Endodermal cell (in vitro differentiated cells): ENCODE measurements around the gene PNPLA2. TPM values are rescaled to one million over a fixed set of nuclear protein-coding genes. Genes with fewer than 3 reads are reported as not detected.

Source experiments
- DNase-seq: peaks from one replicate; pipeline ENCODE4 v3.0.0-alpha.2; 2017
- H3K27ac ChIP-seq: 2 replicates; pipeline ENCODE4 v1.5.1; 2013; ENCODE audit warnings: mild to moderate bottlenecking, low read depth, low read length, moderate library complexity
- H3K27me3 ChIP-seq: 2 replicates; pipeline ENCODE4 v1.6.1; 2013; ENCODE audit warnings: mild to moderate bottlenecking, low read length, moderate library complexity; ENCODE audit not compliant: insufficient read depth, control insufficient read depth, poor library complexity, severe bottlenecking
- H3K36me3 ChIP-seq: 2 replicates; pipeline ENCODE4 v1.7.0; 2013; ENCODE audit warnings: mild to moderate bottlenecking, low read length, moderate library complexity; ENCODE audit not compliant: control insufficient read depth, insufficient read depth
- H3K4me1 ChIP-seq: one replicate; pipeline ENCODE4 v1.7.0; 2013; ENCODE audit warnings: low read length; ENCODE audit not compliant: control insufficient read depth, insufficient read depth
- H3K4me3 ChIP-seq: 2 replicates; pipeline ENCODE4 v1.5.1; 2013; ENCODE audit warnings: mild to moderate bottlenecking, low read length, moderate library complexity
- H3K9ac ChIP-seq: 2 replicates; pipeline ENCODE4 v1.6.1; 2013; ENCODE audit warnings: mild to moderate bottlenecking, low read length, moderate library complexity; ENCODE audit not compliant: poor library complexity, severe bottlenecking; ENCODE audit errors: extremely low read depth
- H3K9me3 ChIP-seq: 2 replicates; pipeline ENCODE4 v1.6.1; 2013; ENCODE audit warnings: mild to moderate bottlenecking, low read length, moderate library complexity; ENCODE audit not compliant: control insufficient read depth
- H3K27ac Mint-ChIP-seq: 2 replicates; pipeline ENCODE4 v1.8.0; 2020; ENCODE audit warnings: mixed read lengths
- H3K27me3 Mint-ChIP-seq: 2 replicates; pipeline ENCODE4 v1.8.0; 2021; ENCODE audit warnings: mild to moderate bottlenecking, mixed read lengths; ENCODE audit not compliant: insufficient read depth
- H3K36me3 Mint-ChIP-seq: 2 replicates; pipeline ENCODE4 v1.8.0; 2020; ENCODE audit warnings: low read depth, mixed read lengths
- H3K4me1 Mint-ChIP-seq: 2 replicates; pipeline ENCODE4 v1.8.0; 2020; ENCODE audit warnings: mixed read lengths
- H3K4me3 Mint-ChIP-seq: 2 replicates; pipeline ENCODE4 v1.8.0; 2020; ENCODE audit warnings: mild to moderate bottlenecking, moderate library complexity, mixed read lengths
- H3K9me3 Mint-ChIP-seq: 2 replicates; pipeline ENCODE4 v1.8.0; 2020; ENCODE audit warnings: mild to moderate bottlenecking, mixed read lengths
- WGBS, 2 experiments: methylation state at CpG; one replicate each; pipeline versions ENCODE4 v1.1.5 to v1.1.7; 2013; ENCODE audit warnings: missing lambda C conversion rate in 2 of 2, mixed read lengths in 1 of 2; ENCODE audit not compliant: insufficient coverage in 1 of 2, insufficient read length in 1 of 2; 5-methylcytosine and 5-hydroxymethylcytosine counted together
- total RNA-seq, 2 donors: library from RNA; stranded (reverse); fragmentation: NEBNext Ultra II Directional in 1 of 2; extraction: Animal tissue kit (Norgen Biotek cat#: 25700) in 1 of 2; gene quantifications; 2 replicates in 1 of 2; 3 replicates in 1 of 2; pipeline ENCODE4 v1.2.1, GENCODE V29; 2021
- TF ChIP-seq, protein P1 (sequence below): fragments of 200-600 bp; sonication (generic); conservative IDR thresholded peaks from 2 replicates; pipeline ENCODE4 v1.5.0; 2021; ENCODE audit warnings: antibody characterized with exemption, mild to moderate bottlenecking

The PNPLA2 gene
- total RNA-seq, 2 donors from 2014 or later: 77.0 to 77.6 TPM

DNA sequence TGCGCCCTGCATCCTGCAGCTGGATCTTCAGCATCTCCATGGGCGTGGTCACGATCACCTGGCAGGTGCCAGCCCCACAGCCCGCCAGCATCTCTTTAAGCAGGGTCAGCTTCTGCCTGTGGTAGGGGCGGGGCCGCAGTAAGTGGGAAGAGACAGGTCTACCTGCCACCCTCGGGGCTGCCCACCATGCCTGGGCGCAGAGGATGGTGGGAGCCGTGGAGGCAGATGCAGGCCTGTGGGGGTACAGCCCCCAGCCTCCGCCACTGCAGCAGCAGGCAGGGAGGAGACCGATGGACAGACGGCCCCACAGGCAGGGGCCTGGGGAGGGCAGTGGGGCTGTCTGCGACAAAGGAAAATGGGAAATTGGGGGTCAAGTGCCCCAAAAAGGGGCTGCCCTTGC is 25.8 kb upstream of the PNPLA2 start:
- WGBS, 2 experiments: 89% methylated on average over 13 of the region's 13 CpGs; no CpG with 5 or more reads in 1 of the 2 experiments
- Mint-ChIP-seq H3K4me3 (no peak overlapping the region), H3K4me1 (peaks cover 4% of the 10 kb centered on the region), H3K27me3 (peaks cover 3% of the 10 kb centered on the region), H3K27ac (no peak overlapping the region), H3K36me3 (peaks cover 9% of the 10 kb centered on the region), H3K9me3 (no peaks in the 10 kb centered on the region)
- Histone ChIP-seq H3K4me1 (peaks cover 4% of the 10 kb centered on the region), H3K36me3 (peaks cover 8% of the 10 kb centered on the region), H3K9ac (no peak overlapping the region), H3K27ac (no peak overlapping the region), H3K9me3 (no peaks in the 10 kb centered on the region), H3K4me3 (no peak overlapping the region), H3K27me3 (no peaks in the 10 kb centered on the region)
- DNase-seq: no peak
- TF ChIP-seq, protein P1, sequence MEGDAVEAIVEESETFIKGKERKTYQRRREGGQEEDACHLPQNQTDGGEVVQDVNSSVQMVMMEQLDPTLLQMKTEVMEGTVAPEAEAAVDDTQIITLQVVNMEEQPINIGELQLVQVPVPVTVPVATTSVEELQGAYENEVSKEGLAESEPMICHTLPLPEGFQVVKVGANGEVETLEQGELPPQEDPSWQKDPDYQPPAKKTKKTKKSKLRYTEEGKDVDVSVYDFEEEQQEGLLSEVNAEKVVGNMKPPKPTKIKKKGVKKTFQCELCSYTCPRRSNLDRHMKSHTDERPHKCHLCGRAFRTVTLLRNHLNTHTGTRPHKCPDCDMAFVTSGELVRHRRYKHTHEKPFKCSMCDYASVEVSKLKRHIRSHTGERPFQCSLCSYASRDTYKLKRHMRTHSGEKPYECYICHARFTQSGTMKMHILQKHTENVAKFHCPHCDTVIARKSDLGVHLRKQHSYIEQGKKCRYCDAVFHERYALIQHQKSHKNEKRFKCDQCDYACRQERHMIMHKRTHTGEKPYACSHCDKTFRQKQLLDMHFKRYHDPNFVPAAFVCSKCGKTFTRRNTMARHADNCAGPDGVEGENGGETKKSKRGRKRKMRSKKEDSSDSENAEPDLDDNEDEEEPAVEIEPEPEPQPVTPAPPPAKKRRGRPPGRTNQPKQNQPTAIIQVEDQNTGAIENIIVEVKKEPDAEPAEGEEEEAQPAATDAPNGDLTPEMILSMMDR: no peak

DNA sequence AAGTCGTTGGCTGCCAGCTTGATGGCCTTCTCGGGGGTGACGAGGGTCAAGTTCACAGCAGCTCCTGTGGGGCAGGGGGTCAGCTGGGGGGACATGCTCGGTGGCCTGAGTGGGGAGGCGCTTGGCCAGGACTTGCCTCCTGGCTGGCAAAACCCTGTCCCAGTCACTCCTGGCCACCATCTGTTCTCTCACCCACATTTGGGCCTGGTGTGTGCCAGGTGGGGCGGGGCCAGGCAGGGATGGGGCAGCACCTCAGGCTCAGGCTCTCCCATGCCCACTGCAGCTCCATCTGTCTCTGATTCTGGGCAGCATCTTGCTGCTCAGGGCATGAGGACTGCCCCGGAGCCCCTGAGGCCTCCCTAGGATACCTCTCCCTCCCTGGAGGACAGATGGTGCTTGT is 25.2 kb upstream of the PNPLA2 start:
- H3K4me3 ChIP-seq: no peak overlapping the region
- no peaks in the 10 kb centered on the region for H3K27me3 ChIP-seq
- H3K27ac Mint-ChIP-seq: no peak overlapping the region
- no peak overlapping the region for H3K9ac ChIP-seq
- DNase-seq: no peak
- H3K27me3 Mint-ChIP-seq: peaks cover 3% of the 10 kb centered on the region
- H3K4me3 Mint-ChIP-seq: no peak overlapping the region
- no peaks in the 10 kb centered on the region for H3K9me3 ChIP-seq
- peak overlapping the region; percentile 24 for H3K27ac ChIP-seq
- H3K36me3 Mint-ChIP-seq: peaks cover 9% of the 10 kb centered on the region
- TF ChIP-seq, protein P1: no peak
- H3K9me3 Mint-ChIP-seq: no peaks in the 10 kb centered on the region
- peaks cover 4% of the 10 kb centered on the region for H3K4me1 ChIP-seq
- peaks cover 8% of the 10 kb centered on the region for H3K36me3 ChIP-seq
- H3K4me1 Mint-ChIP-seq: peaks cover 4% of the 10 kb centered on the region
- 91 to 100% methylated on average over 1 to 7 of the region's 7 CpGs for WGBS, 2 experiments

DNA sequence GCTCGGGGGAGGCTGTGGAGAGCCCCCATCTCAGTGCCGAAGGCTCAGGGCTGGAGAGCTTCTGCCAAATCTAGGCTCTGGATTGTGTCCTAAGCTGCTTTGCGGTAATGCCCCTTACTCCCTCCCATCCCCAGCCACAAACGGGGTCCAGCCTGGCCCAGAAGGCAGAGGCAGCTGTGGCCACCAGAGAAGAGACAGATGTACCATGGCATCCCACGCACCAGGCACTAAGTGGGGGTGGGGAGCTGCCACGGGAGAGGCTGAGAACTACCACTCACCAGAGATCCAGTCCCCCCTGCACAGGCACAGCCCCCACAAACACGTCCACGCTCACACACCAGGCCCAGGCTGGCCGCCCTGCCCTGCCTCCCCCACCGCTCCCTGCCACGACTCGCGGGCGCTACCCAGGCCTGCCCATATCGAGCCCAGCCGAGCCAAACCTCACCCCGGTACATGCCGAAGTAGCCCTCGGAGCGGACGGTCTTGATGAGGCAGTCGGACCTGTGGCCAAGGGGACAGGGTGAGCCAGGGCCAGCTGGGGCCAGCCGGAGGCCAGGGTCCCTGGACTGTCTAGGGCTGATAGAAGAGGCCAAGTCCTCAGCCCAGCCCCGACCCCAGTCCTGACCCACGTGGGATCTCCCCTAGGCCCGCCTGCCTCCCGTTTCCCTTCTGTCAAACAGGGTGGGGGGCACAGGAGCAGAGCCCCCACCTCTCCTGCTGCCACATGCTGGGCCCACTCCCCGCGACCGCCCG is 24.5 kb upstream of the PNPLA2 start:
- Histone ChIP-seq H3K4me3 (no peak overlapping the region), H3K36me3 (peaks cover 8% of the 10 kb centered on the region), H3K9me3 (no peaks in the 10 kb centered on the region), H3K27me3 (no peaks in the 10 kb centered on the region), H3K9ac (no peak overlapping the region), H3K27ac (peak overlapping the region; percentile 24), H3K4me1 (peaks cover 4% of the 10 kb centered on the region)
- Mint-ChIP-seq H3K27me3 (no peaks in the 10 kb centered on the region), H3K4me3 (no peak overlapping the region), H3K36me3 (peaks cover 9% of the 10 kb centered on the region), H3K4me1 (peaks cover 4% of the 10 kb centered on the region), H3K9me3 (no peaks in the 10 kb centered on the region), H3K27ac (no peak overlapping the region)
- 95 to 96% methylated on average over 23 to 29 of the region's 31 CpGs for WGBS, 2 experiments
- no peak for DNase-seq
- TF ChIP-seq, protein P1: no peak
